CD4-positive, alpha-beta T cell (primary cell): ENCODE results near the gene ATP6V0E2. TPM values are rescaled to one million over a fixed set of nuclear protein-coding genes. Genes with fewer than 3 reads are reported as not detected.
A peak's percentile ranks its signal among the peaks of the same experiment; 100 is the strongest.

Source experiments
- ATAC-seq: fragments of 200-7000 bp; cut with Tn5 transposase; one replicate; pipeline ENCODE4 v1.10.0; 2022; ENCODE audit warnings: mild to moderate bottlenecking; ENCODE audit not compliant: poor library complexity
- CTCF ChIA-PET: fragments of 350-600 bp; sonication (Branson Sonifier 250); formaldehyde crosslinking; loops from one replicate; lab custom pipeline; 2021; ENCODE audit warnings: antibody characterized with exemption, inconsistent platforms; lab: Charles Lee
- POLR2A ChIA-PET: fragments of 350-600 bp; sonication (Branson Sonifier 250); formaldehyde crosslinking; loops from one replicate; lab custom pipeline; 2021; ENCODE audit warnings: antibody characterized with exemption, inconsistent platforms; lab: Charles Lee
- DNase-seq, 14 experiments: peaks; one replicate each; pipeline ENCODE4 v3.0.0-alpha.2; 2013 to 2020; ENCODE audit warnings: mixed read lengths in 2 of 14
- H3K27ac ChIP-seq, 2 donors: one replicate each; pipeline versions ENCODE4 v1.5.1 to v1.7.0; 2013; ENCODE audit warnings: low read length in 2 of 2, low read depth in 1 of 2, mild to moderate bottlenecking in 1 of 2
- H3K27me3 ChIP-seq, 2 experiments: 1 replicate in 1 of 2; 2 replicates in 1 of 2; pipeline versions ENCODE4 v1.6.1 to v1.7.0; 2013; ENCODE audit warnings: low read length in 2 of 2, control low read depth in 1 of 2, mild to moderate bottlenecking in 1 of 2, moderate library complexity in 1 of 2; ENCODE audit not compliant: insufficient read depth in 2 of 2, control insufficient read depth in 1 of 2
- H3K36me3 ChIP-seq: one replicate; pipeline ENCODE4 v1.6.1; 2013; ENCODE audit warnings: low read length, control low read depth; ENCODE audit not compliant: insufficient read depth
- H3K4me1 ChIP-seq: one replicate; pipeline ENCODE4 v1.6.1; 2013; ENCODE audit warnings: low read length, control low read depth; ENCODE audit not compliant: insufficient read depth
- H3K4me3 ChIP-seq: one replicate; pipeline ENCODE4 v1.5.1; 2013; ENCODE audit warnings: mild to moderate bottlenecking, low read length, moderate library complexity
- H3K9me3 ChIP-seq, 2 experiments: 1 replicate in 1 of 2; 2 replicates in 1 of 2; pipeline versions ENCODE4 v1.6.1 to v1.7.0; 2013; ENCODE audit warnings: low read length in 2 of 2, mild to moderate bottlenecking in 2 of 2, control low read depth in 1 of 2, moderate library complexity in 1 of 2; ENCODE audit not compliant: control insufficient read depth in 1 of 2, insufficient read depth in 1 of 2
- H3K27ac Mint-ChIP-seq: one replicate; pipeline ENCODE4 v1.8.0; 2020; ENCODE audit warnings: mixed read lengths
- H3K27me3 Mint-ChIP-seq: one replicate; pipeline ENCODE4 v1.8.0; 2021; ENCODE audit warnings: mixed read lengths
- H3K36me3 Mint-ChIP-seq: one replicate; pipeline ENCODE4 v1.8.0; 2021; ENCODE audit warnings: low read depth, mixed read lengths
- H3K4me1 Mint-ChIP-seq: one replicate; pipeline ENCODE4 v1.8.0; 2021; ENCODE audit warnings: low read depth, mixed read lengths
- H3K4me3 Mint-ChIP-seq: one replicate; pipeline ENCODE4 v1.8.0; 2020; ENCODE audit warnings: mild to moderate bottlenecking, mixed read lengths
- H3K9me3 Mint-ChIP-seq: one replicate; pipeline ENCODE4 v1.8.0; 2020; ENCODE audit warnings: mixed read lengths
- CTCF ChIP-seq: fragments of 200-600 bp; IDR thresholded peaks from one replicate; pipeline ENCODE4 v1.8.0; 2022; ENCODE audit warnings: antibody characterized with exemption, mild to moderate bottlenecking
- intact Hi-C, 2 experiments: fragments of 100-400 bp; cut with DNase I in 1 of 2; cut with micrococcal nuclease in 1 of 2; formaldehyde crosslinking; loops; one replicate each; pipeline versions ENCODE4 v1.15.1 to v1.9.0; 2023 to 2025; cut with DNase I, micrococcal nuclease
- total RNA-seq, 174 experiments: library from RNA in 2 of 174; stranded (reverse) in 2 of 174; gene quantifications; one replicate each; pipeline ENCODE4 v1.2.3 and lab custom pipeline; 2021 to 2026

Gene ATP6V0E2
- total RNA-seq, 2 experiments from 2014 or later = 23.2 to 24.9 TPM

GRCh38 chr7:149878523-149878921, 4.8 kb downstream of the ATP6V0E2 start:
- intact Hi-C loops = no loop called here
- ChIA-PET CTCF (no interaction called here), POLR2A (no interaction called here)
- H3K4me1 ChIP-seq = peaks cover 36% of the 10 kb centered on the region
- DNase-seq (peak in 1 of 14 experiments; percentile 6), ATAC-seq (no peak)
- H3K27me3 Mint-ChIP-seq = no peaks in the 10 kb centered on the region
- no peaks in the 10 kb centered on the region for H3K27me3 ChIP-seq
- TF ChIP-seq CTCF = no peak
- no peak overlapping the region for H3K27ac ChIP-seq
- no peak overlapping the region for H3K27ac Mint-ChIP-seq
- H3K9me3 ChIP-seq = no peaks in the 10 kb centered on the region
- peaks cover 55% of the 10 kb centered on the region for H3K36me3 Mint-ChIP-seq
- no peak overlapping the region for H3K4me3 Mint-ChIP-seq
- peaks cover 41% of the 10 kb centered on the region for H3K4me1 Mint-ChIP-seq
- H3K4me3 ChIP-seq = no peak overlapping the region
- H3K36me3 ChIP-seq = peaks cover 50% of the 10 kb centered on the region
- no peaks in the 10 kb centered on the region for H3K9me3 Mint-ChIP-seq

GRCh38 chr7:149879271-149879743, 5.5 kb downstream of the ATP6V0E2 start:
- DNase-seq (peak in 1 of 14 experiments; percentile 8), ATAC-seq (no peak)
- H3K27ac ChIP-seq = no peak overlapping the region
- H3K4me3 Mint-ChIP-seq = no peak overlapping the region
- H3K27me3 Mint-ChIP-seq = no peaks in the 10 kb centered on the region
- no peaks in the 10 kb centered on the region for H3K27me3 ChIP-seq
- H3K4me1 ChIP-seq = peaks cover 34% of the 10 kb centered on the region
- ChIA-PET POLR2A (no interaction called here), CTCF (no interaction called here)
- peaks cover 41% of the 10 kb centered on the region for H3K4me1 Mint-ChIP-seq
- no peak overlapping the region for H3K27ac Mint-ChIP-seq
- intact Hi-C loops = no loop called here
- no peaks in the 10 kb centered on the region for H3K9me3 Mint-ChIP-seq
- peaks cover 61% of the 10 kb centered on the region for H3K36me3 Mint-ChIP-seq
- H3K36me3 ChIP-seq = peaks cover 50% of the 10 kb centered on the region
- no peak overlapping the region for H3K4me3 ChIP-seq
- no peaks in the 10 kb centered on the region for H3K9me3 ChIP-seq
- TF ChIP-seq CTCF = no peak

- peaks cover 50% of the 10 kb centered on the region for H3K36me3 ChIP-seq
- H3K9me3 ChIP-seq = no peaks in the 10 kb centered on the region
- no peaks in the 10 kb centered on the region for H3K27me3 ChIP-seq
- H3K4me3 Mint-ChIP-seq = no peak overlapping the region
- H3K27me3 Mint-ChIP-seq = no peaks in the 10 kb centered on the region
- ChIA-PET POLR2A (no interaction called here), CTCF (no interaction called here)
- H3K9me3 Mint-ChIP-seq = no peaks in the 10 kb centered on the region
- no peak overlapping the region for H3K4me3 ChIP-seq
- intact Hi-C loops = loop anchor here (5.0 to 10.0 kb wide), 3 partner anchors 165 to 397 kb away; no protein-coding TSS in a partner anchor
- H3K4me1 ChIP-seq = peaks cover 27% of the 10 kb centered on the region
- no peak overlapping the region for H3K27ac ChIP-seq
- DNase-seq (peak in 1 of 14 experiments; percentile 10), ATAC-seq (no peak)
- H3K27ac Mint-ChIP-seq = no peak overlapping the region
- peaks cover 63% of the 10 kb centered on the region for H3K36me3 Mint-ChIP-seq
- TF ChIP-seq CTCF = no peak
- H3K4me1 Mint-ChIP-seq = peaks cover 34% of the 10 kb centered on the region
Observed at GRCh38 chr7:149879766-149880637, 6.2 kb downstream of the ATP6V0E2 start.
